ENCODE results near the gene CAGE1.
"Not testable (repeated sequence)": the region's sequence is repeated elsewhere in the genome, so short reads cannot be mapped to it uniquely, and the experiment has no call there.

CAGE1 gene

GRCh38 chr6:7334685-7335084 is 54.9 kb downstream of the CAGE1 start:
- no peaks in the 10 kb centered on the region for H3K27me3 ChIP-seq (ENCODE audit: control insufficient read depth, insufficient read depth, low read length)
- no peaks in the 10 kb centered on the region for H3K36me3 ChIP-seq (ENCODE audit: control insufficient read depth, low read depth, low read length)
- no peak overlapping the region for H3K27ac ChIP-seq (ENCODE audit: low read length)
- H3K4me1 ChIP-seq (ENCODE audit: control insufficient read depth, low read depth, low read length): no peaks in the 10 kb centered on the region
- H3K4me3 ChIP-seq (ENCODE audit: low read length): no peak overlapping the region
- no peaks in the 10 kb centered on the region for H3K9me3 ChIP-seq (ENCODE audit: control insufficient read depth, low read depth, low read length)
- no peak overlapping the region for H3K9ac ChIP-seq (ENCODE audit: low read length)

GRCh38 chr6:7332090-7332745 is 57.3 kb downstream of the CAGE1 start:
- H3K9me3 ChIP-seq (ENCODE audit: control insufficient read depth, low read depth, low read length): no peaks in the 10 kb centered on the region
- H3K9ac ChIP-seq (ENCODE audit: low read length): no peak overlapping the region
- H3K4me3 ChIP-seq (ENCODE audit: low read length): no peak overlapping the region
- no peaks in the 10 kb centered on the region for H3K36me3 ChIP-seq (ENCODE audit: control insufficient read depth, low read depth, low read length)
- H3K27me3 ChIP-seq (ENCODE audit: control insufficient read depth, insufficient read depth, low read length): no peaks in the 10 kb centered on the region
- no peak overlapping the region for H3K27ac ChIP-seq (ENCODE audit: low read length)
- H3K4me1 ChIP-seq (ENCODE audit: control insufficient read depth, low read depth, low read length): no peaks in the 10 kb centered on the region

- Histone ChIP-seq H3K4me1 (ENCODE audit: control insufficient read depth, low read depth, low read length) (no peaks in the 10 kb centered on the region), H3K9me3 (ENCODE audit: control insufficient read depth, low read depth, low read length) (no peaks in the 10 kb centered on the region), H3K27ac (ENCODE audit: low read length) (no peak overlapping the region), H3K4me3 (ENCODE audit: low read length) (no peak overlapping the region), H3K9ac (ENCODE audit: low read length) (no peak overlapping the region), H3K36me3 (ENCODE audit: control insufficient read depth, low read depth, low read length) (no peaks in the 10 kb centered on the region), H3K27me3 (ENCODE audit: control insufficient read depth, insufficient read depth, low read length) (no peaks in the 10 kb centered on the region)
Measured at GRCh38 chr6:7331452-7331851, 58.1 kb downstream of the CAGE1 start.

GRCh38 chr6:7328243-7328642 is 61.3 kb downstream of the CAGE1 start:
- H3K9me3 ChIP-seq (ENCODE audit: control insufficient read depth, low read depth, low read length): no peaks in the 10 kb centered on the region
- H3K4me1 ChIP-seq (ENCODE audit: control insufficient read depth, low read depth, low read length): no peaks in the 10 kb centered on the region
- H3K36me3 ChIP-seq (ENCODE audit: control insufficient read depth, low read depth, low read length): no peaks in the 10 kb centered on the region
- H3K27me3 ChIP-seq (ENCODE audit: control insufficient read depth, insufficient read depth, low read length): no peaks in the 10 kb centered on the region
- no peak overlapping the region for H3K27ac ChIP-seq (ENCODE audit: low read length)
- no peak overlapping the region for H3K4me3 ChIP-seq (ENCODE audit: low read length)
- H3K9ac ChIP-seq (ENCODE audit: low read length): no peak overlapping the region

- H3K9me3 ChIP-seq (ENCODE audit: control insufficient read depth, low read depth, low read length): no peaks in the 10 kb centered on the region
- H3K4me3 ChIP-seq (ENCODE audit: low read length): no peak overlapping the region
- no peaks in the 10 kb centered on the region for H3K4me1 ChIP-seq (ENCODE audit: control insufficient read depth, low read depth, low read length)
- H3K36me3 ChIP-seq (ENCODE audit: control insufficient read depth, low read depth, low read length): no peaks in the 10 kb centered on the region
- no peaks in the 10 kb centered on the region for H3K27me3 ChIP-seq (ENCODE audit: control insufficient read depth, insufficient read depth, low read length)
- no peak overlapping the region for H3K9ac ChIP-seq (ENCODE audit: low read length)
- H3K27ac ChIP-seq (ENCODE audit: low read length): no peak overlapping the region
Measured at GRCh38 chr6:7325750-7326149, 63.8 kb downstream of the CAGE1 start.

GRCh38 chr6:7324520-7324919 is 65.0 kb downstream of the CAGE1 start:
- no peaks in the 10 kb centered on the region for H3K4me1 ChIP-seq (ENCODE audit: control insufficient read depth, low read depth, low read length)
- H3K9ac ChIP-seq (ENCODE audit: low read length): no peak overlapping the region
- H3K4me3 ChIP-seq (ENCODE audit: low read length): no peak overlapping the region
- H3K27ac ChIP-seq (ENCODE audit: low read length): no peak overlapping the region
- H3K9me3 ChIP-seq (ENCODE audit: control insufficient read depth, low read depth, low read length): no peaks in the 10 kb centered on the region
- H3K36me3 ChIP-seq (ENCODE audit: control insufficient read depth, low read depth, low read length): no peaks in the 10 kb centered on the region
- no peaks in the 10 kb centered on the region for H3K27me3 ChIP-seq (ENCODE audit: control insufficient read depth, insufficient read depth, low read length)

- Histone ChIP-seq H3K4me3 (ENCODE audit: low read length) (no peak overlapping the region), H3K36me3 (ENCODE audit: control insufficient read depth, low read depth, low read length) (no peaks in the 10 kb centered on the region), H3K9me3 (ENCODE audit: control insufficient read depth, low read depth, low read length) (no peaks in the 10 kb centered on the region), H3K27me3 (ENCODE audit: control insufficient read depth, insufficient read depth, low read length) (no peaks in the 10 kb centered on the region), H3K9ac (ENCODE audit: low read length) (no peak overlapping the region), H3K27ac (ENCODE audit: low read length) (no peak overlapping the region), H3K4me1 (ENCODE audit: control insufficient read depth, low read depth, low read length) (no peaks in the 10 kb centered on the region)
Measured at GRCh38 chr6:7323074-7323473, 66.5 kb downstream of the CAGE1 start.

- H3K4me3 ChIP-seq (ENCODE audit: low read length); H3K9ac ChIP-seq (ENCODE audit: low read length); H3K27me3 ChIP-seq (ENCODE audit: control insufficient read depth, insufficient read depth, low read length); H3K27ac ChIP-seq (ENCODE audit: low read length); H3K4me1 ChIP-seq (ENCODE audit: control insufficient read depth, low read depth, low read length); H3K36me3 ChIP-seq (ENCODE audit: control insufficient read depth, low read depth, low read length); H3K9me3 ChIP-seq (ENCODE audit: control insufficient read depth, low read depth, low read length): not testable (repeated sequence)
Measured at GRCh38 chr6:7321866-7322265, 67.7 kb downstream of the CAGE1 start.

GRCh38 chr6:7319406-7319805 is 70.1 kb downstream of the CAGE1 start:
- not testable (repeated sequence) for H3K9ac ChIP-seq (ENCODE audit: low read length); H3K27me3 ChIP-seq (ENCODE audit: control insufficient read depth, insufficient read depth, low read length); H3K9me3 ChIP-seq (ENCODE audit: control insufficient read depth, low read depth, low read length); H3K36me3 ChIP-seq (ENCODE audit: control insufficient read depth, low read depth, low read length); H3K4me3 ChIP-seq (ENCODE audit: low read length); H3K27ac ChIP-seq (ENCODE audit: low read length); H3K4me1 ChIP-seq (ENCODE audit: control insufficient read depth, low read depth, low read length)

- Histone ChIP-seq H3K9ac (ENCODE audit: low read length) (no peak overlapping the region), H3K36me3 (ENCODE audit: control insufficient read depth, low read depth, low read length) (no peaks in the 10 kb centered on the region), H3K4me3 (ENCODE audit: low read length) (no peak overlapping the region), H3K9me3 (ENCODE audit: control insufficient read depth, low read depth, low read length) (no peaks in the 10 kb centered on the region), H3K4me1 (ENCODE audit: control insufficient read depth, low read depth, low read length) (peaks cover 3% of the 10 kb centered on the region), H3K27ac (ENCODE audit: low read length) (no peak overlapping the region), H3K27me3 (ENCODE audit: control insufficient read depth, insufficient read depth, low read length) (no peaks in the 10 kb centered on the region)
Measured at GRCh38 chr6:7317538-7317937, 72.0 kb downstream of the CAGE1 start.

- Histone ChIP-seq H3K27ac (ENCODE audit: low read length) (no peak overlapping the region), H3K4me3 (ENCODE audit: low read length) (no peak overlapping the region), H3K4me1 (ENCODE audit: control insufficient read depth, low read depth, low read length) (peaks cover 3% of the 10 kb centered on the region), H3K9me3 (ENCODE audit: control insufficient read depth, low read depth, low read length) (no peaks in the 10 kb centered on the region), H3K36me3 (ENCODE audit: control insufficient read depth, low read depth, low read length) (no peaks in the 10 kb centered on the region), H3K27me3 (ENCODE audit: control insufficient read depth, insufficient read depth, low read length) (no peaks in the 10 kb centered on the region), H3K9ac (ENCODE audit: low read length) (no peak overlapping the region)
Measured at GRCh38 chr6:7316658-7317533, 72.6 kb downstream of the CAGE1 start.

- Histone ChIP-seq H3K36me3 (ENCODE audit: control insufficient read depth, low read depth, low read length) (no peaks in the 10 kb centered on the region), H3K9ac (ENCODE audit: low read length) (no peak overlapping the region), H3K9me3 (ENCODE audit: control insufficient read depth, low read depth, low read length) (no peaks in the 10 kb centered on the region), H3K4me1 (ENCODE audit: control insufficient read depth, low read depth, low read length) (peaks cover 9% of the 10 kb centered on the region), H3K4me3 (ENCODE audit: low read length) (no peak overlapping the region), H3K27ac (ENCODE audit: low read length) (no peak overlapping the region), H3K27me3 (ENCODE audit: control insufficient read depth, insufficient read depth, low read length) (no peaks in the 10 kb centered on the region)
Measured at GRCh38 chr6:7315948-7316365, 73.6 kb downstream of the CAGE1 start.
